ENCODE results near the gene CMSS1. TPM values are rescaled to one million over a fixed set of nuclear protein-coding genes. Genes with fewer than 3 reads are reported as not detected.

CMSS1 gene
- total RNA-seq, 1 experiment from 2014 or later, result 93.8 TPM

DNA sequence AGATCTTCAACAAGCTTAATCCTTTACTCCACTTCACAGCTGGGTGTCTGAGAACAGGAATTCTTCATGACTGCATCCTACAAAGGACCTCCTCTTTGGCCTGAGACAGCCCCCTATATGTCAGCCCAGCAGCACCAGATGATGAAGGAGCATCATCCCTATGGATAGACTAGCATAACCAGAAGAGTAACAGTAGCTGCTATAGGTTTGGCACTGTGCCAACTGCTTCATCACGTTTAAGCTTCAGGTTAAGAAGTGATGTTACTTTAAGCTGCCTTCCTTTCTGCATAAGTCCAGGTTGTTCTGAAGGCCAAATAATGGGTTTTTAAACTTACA, 50.6 kb downstream of the CMSS1 start:
- Histone ChIP-seq H3K27ac (no peak overlapping the region), H3K4me1 (peaks cover 24% of the 10 kb centered on the region), H3K36me3 (peaks cover 9% of the 10 kb centered on the region; the same call in 1 of the 2 replicates), H3K9me3 (replicated peaks) (no peaks in the 10 kb centered on the region), H3K4me3 (no peak overlapping the region), H3K27me3 (no peaks in the 10 kb centered on the region)
- peak; percentile 23 to 56 for DNase-seq

DNA sequence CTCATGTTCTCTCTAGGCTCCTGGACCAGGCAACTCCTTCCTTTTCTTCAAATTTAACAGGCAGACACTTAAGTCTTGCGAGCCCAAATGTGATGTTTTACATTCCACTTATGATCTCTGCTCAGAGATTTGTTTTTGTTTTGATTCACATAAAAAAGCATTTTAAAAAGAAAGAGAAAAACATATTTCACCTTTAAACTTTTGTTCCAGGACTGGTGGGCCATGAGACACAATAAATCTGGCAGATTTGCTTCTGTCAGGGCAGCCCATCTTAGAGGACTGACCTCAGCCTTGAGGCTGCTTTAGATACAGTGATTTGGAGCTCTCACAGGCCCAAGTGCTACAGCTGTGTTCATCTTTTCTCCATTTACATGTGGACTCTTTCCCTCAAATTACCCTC, 52.0 kb downstream of the CMSS1 start:
- H3K9me3 ChIP-seq (replicated peaks), result no peaks in the 10 kb centered on the region
- H3K36me3 ChIP-seq, result peaks cover 6% of the 10 kb centered on the region; the same call in 1 of the 2 replicates
- H3K4me3 ChIP-seq, result no peak overlapping the region
- peaks cover 35% of the 10 kb centered on the region for H3K4me1 ChIP-seq
- no peak overlapping the region for H3K27ac ChIP-seq
- H3K27me3 ChIP-seq, result no peaks in the 10 kb centered on the region
- DNase-seq, result no peak

DNA sequence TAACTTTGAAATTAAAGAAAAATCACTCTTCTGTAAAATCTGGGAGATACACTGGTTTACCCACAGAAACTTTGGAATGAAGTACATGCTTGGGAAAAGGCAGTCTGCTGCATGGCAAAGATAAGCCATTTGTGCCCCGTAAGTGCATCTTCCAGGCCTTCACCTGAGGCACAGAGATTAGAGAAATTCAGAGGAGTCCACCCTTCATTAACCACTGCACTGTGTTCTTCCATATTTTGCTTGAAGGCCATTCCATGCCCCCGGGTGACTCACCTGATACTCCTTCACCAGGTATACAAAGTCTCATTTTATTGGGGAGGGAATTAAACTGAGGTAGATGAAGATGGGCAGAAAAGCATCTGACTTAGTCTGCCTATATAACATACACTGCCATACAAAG, 53.0 kb downstream of the CMSS1 start:
- no peak overlapping the region for H3K4me3 ChIP-seq
- H3K27me3 ChIP-seq, result no peaks in the 10 kb centered on the region

DNA sequence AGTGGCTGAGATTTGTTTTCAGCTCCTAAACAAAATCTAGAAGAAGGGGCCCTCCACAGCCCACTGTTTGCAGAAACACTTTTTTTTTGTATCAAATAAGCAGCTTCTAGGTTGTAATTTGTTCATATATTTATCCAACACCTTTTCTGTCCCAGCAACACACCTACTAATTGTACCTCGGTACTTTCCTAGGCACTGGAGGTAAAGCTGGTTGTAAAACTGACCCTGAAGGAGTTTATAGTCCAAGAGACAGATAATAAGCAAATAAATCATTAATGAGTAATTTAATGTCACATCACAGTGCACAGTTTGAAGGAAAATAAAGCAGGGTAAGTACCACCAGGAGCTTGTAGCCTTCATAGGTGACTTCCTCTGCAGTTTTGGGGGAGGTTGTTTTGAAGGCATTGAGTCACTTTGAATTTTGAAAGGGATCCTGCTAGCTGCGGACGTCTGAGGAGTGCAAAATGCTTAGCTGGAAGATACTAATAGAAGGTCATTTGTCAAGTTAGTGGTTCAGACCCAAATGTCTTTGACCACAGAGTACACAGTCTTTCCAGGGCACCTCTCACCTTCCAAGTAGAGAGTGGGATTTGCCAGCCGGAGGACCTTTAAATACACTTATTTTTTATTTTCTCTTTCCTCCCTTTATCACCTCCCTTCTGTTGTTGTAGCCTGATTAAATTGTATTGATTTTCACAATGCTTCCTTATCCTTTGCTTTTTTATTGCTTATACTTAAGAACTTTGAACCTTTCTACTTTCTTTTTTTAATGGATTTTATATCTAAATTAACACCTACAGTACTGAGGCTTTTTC, 53.8 kb downstream of the CMSS1 start:
- Histone ChIP-seq H3K27me3 (no peaks in the 10 kb centered on the region), H3K9me3 (replicated peaks) (no peaks in the 10 kb centered on the region), H3K4me1 (peaks cover 29% of the 10 kb centered on the region), H3K27ac (no peak overlapping the region), H3K36me3 (peaks cover 3% of the 10 kb centered on the region; the same call in 1 of the 2 replicates), H3K4me3 (no peak overlapping the region)
- DNase-seq, result no peak

More for the DNA sequence above, 53.0 kb downstream of the CMSS1 start:
- no peak overlapping the region for H3K27ac ChIP-seq
- H3K9me3 ChIP-seq (replicated peaks), result no peaks in the 10 kb centered on the region
- H3K36me3 ChIP-seq, result peaks cover 3% of the 10 kb centered on the region; the same call in 1 of the 2 replicates
- no peak for DNase-seq
- peaks cover 36% of the 10 kb centered on the region for H3K4me1 ChIP-seq

DNA sequence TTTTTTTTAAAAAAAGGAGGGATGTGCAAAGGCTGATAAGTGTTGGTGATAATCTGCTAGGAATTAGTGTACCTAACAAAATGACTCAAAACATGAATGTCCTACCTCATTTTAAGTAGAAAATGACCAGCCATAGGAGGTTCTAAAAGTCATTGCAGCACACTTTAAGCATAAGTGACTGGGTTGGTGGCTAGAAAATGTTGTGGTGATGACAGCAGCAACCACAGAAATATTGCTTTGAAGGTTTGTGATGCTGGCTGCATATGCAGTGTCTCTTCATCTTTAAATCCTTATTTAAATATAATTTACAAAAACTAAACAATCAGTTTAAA, 55.2 kb downstream of the CMSS1 start:
- H3K4me3 ChIP-seq, result no peak overlapping the region
- H3K36me3 ChIP-seq, result 0 out of 2 replicates have a peak, but pooled peaks cover under 1% of the 10 kb centered on the region
- H3K4me1 ChIP-seq, result peaks cover 22% of the 10 kb centered on the region
- H3K27me3 ChIP-seq, result no peaks in the 10 kb centered on the region
- H3K9me3 ChIP-seq (replicated peaks), result no peaks in the 10 kb centered on the region
- DNase-seq, result no peak
- no peak overlapping the region for H3K27ac ChIP-seq

DNA sequence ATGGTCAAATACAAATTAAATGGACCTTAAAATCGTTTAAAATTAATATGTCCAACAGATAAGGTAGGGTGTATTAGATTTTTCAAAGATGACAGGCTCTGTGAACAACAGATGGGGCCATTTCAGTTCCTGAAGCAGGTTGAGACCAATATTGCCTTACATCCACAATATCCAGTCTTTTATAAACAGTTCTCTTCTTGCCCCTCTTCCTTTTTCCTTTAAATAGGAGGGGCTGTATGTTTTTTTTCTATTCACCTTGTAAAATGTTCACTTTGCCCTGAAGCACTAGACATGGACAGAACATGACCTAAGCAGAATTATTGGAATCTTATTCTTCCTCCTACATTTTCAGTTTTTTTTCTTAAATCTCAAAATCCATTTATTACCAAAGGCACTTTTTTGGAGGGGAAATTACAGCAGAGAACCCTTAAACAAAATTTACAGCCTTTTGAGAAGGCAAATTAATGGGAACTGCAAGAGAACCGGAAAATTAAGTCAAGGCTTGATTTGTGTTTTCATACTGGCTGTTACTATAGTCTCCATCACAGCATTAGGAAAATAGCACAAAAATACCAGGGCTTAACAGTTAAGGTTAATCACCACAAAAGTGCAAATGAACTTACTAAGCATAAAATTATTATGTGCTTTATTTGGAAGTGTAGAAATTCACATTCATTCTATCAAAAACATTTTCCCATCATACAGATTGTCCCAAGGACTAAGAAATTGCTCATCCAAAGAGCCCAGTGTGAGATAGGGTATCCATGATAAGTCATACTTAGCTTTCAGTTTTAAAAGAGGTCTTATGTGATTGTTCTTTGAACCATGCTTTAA, 55.8 kb downstream of the CMSS1 start:
- Histone ChIP-seq H3K27ac (no peak overlapping the region), H3K4me1 (peaks cover 28% of the 10 kb centered on the region), H3K4me3 (no peak overlapping the region), H3K36me3 (no peaks in the 10 kb centered on the region), H3K27me3 (no peaks in the 10 kb centered on the region), H3K9me3 (replicated peaks) (no peaks in the 10 kb centered on the region)
- DNase-seq, result no peak

DNA sequence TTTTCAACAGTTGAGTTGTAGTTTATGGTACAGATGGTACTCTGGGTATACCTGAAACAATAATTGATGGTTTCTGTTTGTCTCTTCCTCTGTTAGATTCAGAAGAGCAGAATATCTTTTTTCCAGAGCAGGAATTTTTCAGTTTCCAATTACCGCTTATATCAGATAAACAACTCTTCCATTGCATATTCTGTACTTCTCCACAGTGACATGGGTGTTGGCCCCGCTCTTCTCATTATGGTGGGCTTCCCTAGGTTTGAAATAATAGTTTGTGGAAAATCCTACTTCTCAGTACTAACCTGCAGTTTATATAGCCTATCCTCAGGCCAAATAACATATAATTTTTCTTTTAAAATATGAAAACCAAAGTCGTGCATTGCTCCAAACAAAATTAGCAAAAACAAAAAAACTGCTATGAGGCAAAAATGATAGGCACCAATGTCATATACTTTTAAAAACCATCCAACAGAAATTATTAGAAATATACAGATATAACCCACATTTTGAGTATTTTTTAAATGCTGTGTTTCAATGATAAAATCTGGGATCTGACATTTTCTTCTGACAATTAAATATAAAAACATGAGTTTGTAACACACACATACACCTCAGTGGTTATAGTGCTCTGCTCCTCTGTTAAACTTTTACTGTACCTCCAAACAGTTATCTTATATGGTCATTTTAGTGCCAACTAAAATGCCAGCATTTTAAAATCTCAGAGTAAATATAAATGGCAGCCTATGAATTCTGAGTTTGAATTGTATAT, 56.8 kb downstream of the CMSS1 start:
- no peaks in the 10 kb centered on the region for H3K27me3 ChIP-seq
- no peaks in the 10 kb centered on the region for H3K9me3 ChIP-seq (replicated peaks)
- no peaks in the 10 kb centered on the region for H3K36me3 ChIP-seq
- H3K27ac ChIP-seq, result no peak overlapping the region; the same call in 1 of the 2 replicates
- H3K4me1 ChIP-seq, result peaks cover 37% of the 10 kb centered on the region
- no peak for DNase-seq
- peak overlapping the region; percentile 69 for H3K4me3 ChIP-seq

DNA sequence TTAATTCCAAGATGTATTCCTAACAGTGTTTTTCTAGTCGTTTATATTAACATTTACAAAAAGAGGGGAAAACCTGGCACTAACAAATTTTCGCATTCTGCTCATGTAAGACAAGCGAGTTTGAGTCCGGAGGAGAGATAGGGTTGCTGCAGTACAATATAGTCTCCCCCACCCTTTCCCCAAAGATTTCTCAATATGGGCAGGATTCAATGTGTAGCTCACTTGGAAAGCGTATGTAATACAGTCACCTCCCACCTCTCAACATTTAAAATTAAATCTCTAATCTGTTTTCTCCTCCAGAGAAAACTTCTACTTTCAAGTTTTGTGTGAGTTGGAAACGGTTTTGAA, 57.9 kb downstream of the CMSS1 start:
- DNase-seq, result peak; percentile 27 to 71
- Histone ChIP-seq H3K9me3 (replicated peaks) (no peaks in the 10 kb centered on the region), H3K4me3 (peak overlapping the region; percentile 69), H3K36me3 (no peaks in the 10 kb centered on the region), H3K27me3 (no peaks in the 10 kb centered on the region), H3K4me1 (peaks cover 37% of the 10 kb centered on the region), H3K27ac (peak overlapping the region; percentile 85)

DNA sequence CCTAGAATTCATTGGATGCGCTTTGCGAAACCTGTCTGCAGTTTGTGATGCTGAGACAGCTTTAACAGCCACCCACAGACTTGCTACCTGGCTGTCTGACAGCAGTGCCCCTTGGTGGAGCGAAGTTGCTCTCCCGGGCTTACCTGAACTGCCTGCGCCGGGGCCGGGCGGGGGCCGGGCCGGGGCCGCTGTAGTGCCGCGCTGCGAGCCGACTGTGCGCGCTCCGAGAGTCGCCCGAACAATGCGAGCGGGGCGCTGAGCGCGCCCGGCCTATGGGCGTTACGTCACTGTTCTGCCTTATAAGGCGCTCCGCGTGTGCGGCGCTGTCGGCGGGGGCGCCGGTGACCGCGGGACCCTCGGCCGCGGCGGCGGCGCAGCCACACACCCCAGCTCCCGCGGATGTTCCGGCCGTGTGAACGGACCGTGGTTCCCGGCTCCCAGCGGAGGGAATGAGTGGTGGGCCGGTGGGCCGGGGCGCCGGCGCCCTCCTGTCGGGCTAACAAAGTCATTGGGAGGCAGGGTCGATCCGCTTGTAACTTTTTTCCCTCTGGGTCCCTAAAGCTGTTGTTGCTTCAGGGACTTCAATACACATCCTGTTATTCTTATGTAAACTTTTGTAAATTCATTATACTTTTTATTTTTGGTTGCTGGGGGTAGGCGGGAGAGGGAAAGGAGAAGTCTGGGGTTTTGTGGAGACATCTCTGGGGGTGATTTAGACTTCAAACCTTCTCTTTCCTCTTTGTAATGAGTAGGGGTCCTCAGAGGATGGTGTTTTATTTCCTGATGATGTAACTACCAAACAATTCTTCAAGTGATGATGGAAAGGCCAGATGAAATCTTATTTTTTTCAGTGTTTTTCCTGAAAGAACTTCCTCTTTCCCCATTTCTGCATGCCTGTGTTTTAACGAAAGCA, 58.5 kb downstream of the CMSS1 start:
- Histone ChIP-seq H3K27me3 (no peaks in the 10 kb centered on the region), H3K9me3 (replicated peaks) (no peaks in the 10 kb centered on the region), H3K36me3 (no peaks in the 10 kb centered on the region), H3K4me1 (peaks cover 37% of the 10 kb centered on the region), H3K4me3 (peak overlapping the region; percentile 69), H3K27ac (peak overlapping the region; percentile 85)
- DNase-seq, result peak; percentile 84 to 90

DNA sequence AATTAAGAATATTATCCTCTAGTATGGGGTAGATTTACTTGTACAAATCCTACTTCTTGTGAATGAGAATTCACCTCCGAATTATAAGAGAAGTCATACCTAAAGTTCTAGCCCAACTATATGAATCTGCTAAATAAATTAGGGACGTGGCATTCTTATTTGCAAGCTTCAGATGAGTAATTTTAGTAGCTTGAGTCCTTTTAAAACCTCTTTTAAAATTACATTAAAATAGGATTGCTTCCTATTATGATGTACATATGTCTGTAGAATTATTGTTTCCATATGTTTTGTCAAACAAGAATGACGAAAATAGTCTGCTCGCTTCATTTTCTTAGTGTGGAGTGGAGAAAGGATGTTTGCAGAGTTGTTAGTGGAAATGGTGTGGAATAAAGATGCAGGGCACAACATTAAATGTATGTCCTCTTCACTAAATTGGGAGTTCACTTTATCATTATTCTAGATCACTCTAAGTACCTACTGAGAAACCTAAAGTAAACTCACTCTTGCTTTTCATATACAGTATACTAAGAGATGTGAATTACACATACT, 59.4 kb downstream of the CMSS1 start:
- Histone ChIP-seq H3K27ac (peak overlapping the region; percentile 85; the same call in 1 of the 2 replicates), H3K27me3 (no peaks in the 10 kb centered on the region), H3K9me3 (replicated peaks) (no peaks in the 10 kb centered on the region), H3K4me3 (no peak overlapping the region), H3K36me3 (no peaks in the 10 kb centered on the region), H3K4me1 (peaks cover 37% of the 10 kb centered on the region)
- DNase-seq, result no peak

DNA sequence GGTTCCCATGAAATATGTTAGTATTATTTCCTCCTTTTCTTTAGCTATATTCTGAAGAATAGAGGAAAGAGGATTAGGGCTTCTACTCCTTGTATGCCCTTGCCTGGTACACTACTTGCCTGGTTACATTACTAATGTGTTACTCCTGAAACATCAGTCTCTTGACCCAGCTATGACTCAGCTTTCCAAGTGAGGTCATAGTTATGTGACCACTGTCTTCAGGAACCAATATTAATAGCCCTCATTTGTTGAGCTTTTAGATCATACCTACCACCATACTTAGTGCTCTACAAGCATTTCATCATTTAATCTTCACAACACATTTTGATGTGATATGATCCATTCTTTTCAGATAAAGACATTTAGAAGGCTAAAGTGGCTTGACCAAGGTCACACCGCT, 60.3 kb downstream of the CMSS1 start:
- H3K4me1 ChIP-seq, result peaks cover 37% of the 10 kb centered on the region
- no peaks in the 10 kb centered on the region for H3K36me3 ChIP-seq
- H3K9me3 ChIP-seq (replicated peaks), result no peaks in the 10 kb centered on the region
- no peaks in the 10 kb centered on the region for H3K27me3 ChIP-seq
- DNase-seq, result peak; percentile 24 to 46
- no peak overlapping the region for H3K4me3 ChIP-seq
- no peak overlapping the region for H3K27ac ChIP-seq

DNA sequence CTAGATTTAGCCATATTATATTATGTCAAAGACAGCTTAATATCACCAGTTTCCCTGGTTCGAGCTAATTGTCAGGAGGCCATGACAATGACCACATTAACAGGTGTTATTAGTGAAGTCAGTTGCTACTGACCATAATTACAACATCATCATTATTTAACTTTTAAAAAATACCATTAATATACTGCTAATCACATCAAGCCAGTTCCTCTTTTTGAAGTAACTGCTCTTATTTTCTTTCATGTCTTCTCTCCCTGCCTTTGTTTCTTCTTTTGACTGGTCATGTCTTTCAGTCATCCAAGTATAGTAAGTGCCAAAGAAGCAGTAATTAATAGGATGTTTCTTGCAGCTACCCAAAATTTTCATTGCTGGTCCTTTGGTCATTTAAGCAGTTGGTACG, 61.6 kb downstream of the CMSS1 start:
- H3K9me3 ChIP-seq (replicated peaks), result no peaks in the 10 kb centered on the region
- H3K4me3 ChIP-seq, result no peak overlapping the region
- H3K4me1 ChIP-seq, result peaks cover 26% of the 10 kb centered on the region
- DNase-seq, result no peak
- no peak overlapping the region for H3K27ac ChIP-seq
- H3K36me3 ChIP-seq, result no peaks in the 10 kb centered on the region
- H3K27me3 ChIP-seq, result no peaks in the 10 kb centered on the region

DNA sequence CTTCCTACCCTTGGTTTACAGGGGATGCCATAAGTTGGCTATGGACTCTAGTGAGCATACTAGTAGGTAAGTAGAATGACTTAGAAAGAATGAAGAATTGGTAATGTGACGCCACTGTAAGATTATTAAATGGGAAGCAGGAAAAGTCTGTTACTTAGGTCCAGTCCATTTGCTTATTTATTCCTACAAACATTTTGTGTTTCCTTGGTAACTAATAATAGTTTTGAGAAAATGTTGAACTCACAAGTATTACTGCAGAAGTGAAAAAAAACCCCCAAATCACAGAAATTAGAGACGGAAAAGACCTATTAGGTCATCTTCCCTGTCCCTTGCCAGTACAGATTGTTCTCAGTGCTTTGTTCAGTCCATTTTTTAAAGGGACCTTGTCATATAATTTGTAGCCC, 63.5 kb downstream of the CMSS1 start:
- Histone ChIP-seq H3K27ac (no peak overlapping the region), H3K4me3 (no peak overlapping the region), H3K36me3 (no peaks in the 10 kb centered on the region), H3K9me3 (replicated peaks) (no peaks in the 10 kb centered on the region), H3K27me3 (no peaks in the 10 kb centered on the region), H3K4me1 (peaks cover 23% of the 10 kb centered on the region)
- DNase-seq, result no peak
